Smooth muscle cell (in vitro differentiated cells): ENCODE measurements around the gene MSMO1. TPM values are rescaled to one million over a fixed set of nuclear protein-coding genes. Genes with fewer than 3 reads are reported as not detected.

ENCODE experiments used
- DNase-seq: peaks from one replicate; lab custom pipeline; 2025; ENCODE audit not compliant: unreplicated experiment; lab: John Stamatoyannopoulos, UW
- H2AFZ ChIP-seq: fragments of 200-600 bp; sonication (generic); 2 replicates; pipeline ENCODE4 v1.6.0; 2016; ENCODE audit warnings: antibody characterized with exemption, low read depth, mild to moderate bottlenecking
- H3F3A ChIP-seq: fragments of 200-600 bp; sonication (generic); 2 replicates; pipeline ENCODE4 v1.6.0; 2017; ENCODE audit warnings: antibody characterized with exemption, low read depth
- H3K27ac ChIP-seq: fragments of 200-600 bp; sonication (generic); 2 replicates; pipeline ENCODE4 v1.5.1; 2016; ENCODE audit warnings: low read depth, mild to moderate bottlenecking
- H3K27me3 ChIP-seq: fragments of 200-600 bp; sonication (generic); 2 replicates; pipeline ENCODE4 v1.6.1; 2016; ENCODE audit warnings: low read depth, mild to moderate bottlenecking
- H3K36me3 ChIP-seq: fragments of 200-600 bp; sonication (generic); 2 replicates; pipeline ENCODE4 v1.5.1; 2016; ENCODE audit warnings: low read depth
- H3K4me1 ChIP-seq: fragments of 200-600 bp; sonication (generic); 2 replicates; pipeline ENCODE4 v1.5.1; 2016; ENCODE audit warnings: low read depth
- H3K4me2 ChIP-seq: fragments of 200-600 bp; sonication (generic); 2 replicates; pipeline ENCODE4 v1.6.0; 2016; ENCODE audit warnings: mild to moderate bottlenecking
- H3K4me3 ChIP-seq: fragments of 200-600 bp; sonication (generic); 2 replicates; pipeline ENCODE4 v1.5.1; 2016; ENCODE audit warnings: mild to moderate bottlenecking
- H3K79me2 ChIP-seq: fragments of 200-600 bp; sonication (generic); 2 replicates; pipeline ENCODE4 v1.6.0; 2016; ENCODE audit warnings: low read depth, mild to moderate bottlenecking
- H3K9ac ChIP-seq: fragments of 200-600 bp; sonication (generic); 2 replicates; pipeline ENCODE4 v1.6.0; 2016; ENCODE audit warnings: low read depth
- H3K9me3 ChIP-seq: fragments of 200-600 bp; sonication (generic); replicated peaks from 2 replicates; pipeline ENCODE4 v1.5.1; 2016; ENCODE audit warnings: low read depth
- H4K20me1 ChIP-seq: fragments of 200-600 bp; sonication (generic); 2 replicates; pipeline ENCODE4 v1.6.0; 2016; ENCODE audit warnings: low read depth
- CTCF ChIP-seq: fragments of 200-600 bp; sonication (generic); IDR thresholded peaks from 2 replicates; pipeline ENCODE4 v1.5.1; 2017; ENCODE audit warnings: borderline replicate concordance, mild to moderate bottlenecking, antibody characterized with exemption; ENCODE audit not compliant: insufficient read depth, poor library complexity, severe bottlenecking
- WGBS: methylation state at CpG from one replicate; pipeline ENCODE4 v1.1.7; 2016; ENCODE audit warnings: low lambda C conversion rate; 5-methylcytosine and 5-hydroxymethylcytosine counted together
- polyA plus RNA-seq: library from polyadenylated mRNA; unstranded; fragments of >200 nt; fragmentation: Nextera tagmentation; extraction: Ambion mirVana; gene quantifications from 2 replicates; pipeline ENCODE4 v1.2.1, GENCODE V29; 2016
- total RNA-seq: library from RNA; depleted of rRNA; stranded (reverse); fragments of >200 nt; gene quantifications from 2 replicates; pipeline ENCODE4 v1.2.3, GENCODE V29; 2014

MSMO1 gene
- total and polyA plus RNA-seq, 2 experiments from 2014 or later: 214 to 218 TPM

DNA sequence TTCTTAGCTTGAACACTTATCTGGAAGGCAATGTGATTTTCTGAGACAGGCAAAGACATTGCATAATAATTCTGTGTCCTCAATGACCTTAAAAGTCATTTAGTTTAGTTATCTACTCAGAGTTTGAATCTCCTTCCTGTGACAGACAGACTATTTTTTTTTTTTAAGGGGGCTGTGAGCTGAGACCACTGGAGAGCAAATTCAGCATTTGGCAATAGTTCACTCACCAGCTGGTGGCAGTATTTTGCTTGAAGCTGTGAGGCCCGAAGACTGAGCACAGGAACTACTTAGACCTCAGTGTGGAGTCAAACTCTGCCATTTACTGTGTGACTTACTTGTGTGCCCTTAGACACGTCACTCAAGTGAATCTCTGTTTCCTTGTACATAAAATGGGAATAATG lies 28.4 kb downstream of the MSMO1 start:
- peak; percentile 31 for TF ChIP-seq CTCF

GRCh38 chr4:165359506-165359905 lies 32.0 kb downstream of the MSMO1 start:
- Histone ChIP-seq H3K4me2 (peak overlapping the region; percentile 78), H3K27ac (peak overlapping the region; percentile 85), H3K27me3 (no peaks in the 10 kb centered on the region), H3K9me3 (no peaks in the 10 kb centered on the region), H3K4me3 (no peak overlapping the region), H2AFZ (no peak overlapping the region), H3K4me1 (peaks cover 3% of the 10 kb centered on the region), H4K20me1 (no peaks in the 10 kb centered on the region), H3K36me3 (no peaks in the 10 kb centered on the region), H3K79me2 (no peaks in the 10 kb centered on the region), H3F3A (peaks cover 5% of the 10 kb centered on the region), H3K9ac (peak overlapping the region; percentile 16)
- 53% methylated on average over 2 of the region's 2 CpGs for WGBS
- DNase-seq: no peak
- no peak for TF ChIP-seq CTCF

More for the DNA sequence above, 28.4 kb downstream of the MSMO1 start:
- Histone ChIP-seq H3K27ac (no peak overlapping the region), H2AFZ (no peak overlapping the region), H3K9ac (no peak overlapping the region), H3F3A (peaks cover 5% of the 10 kb centered on the region), H3K4me2 (no peak overlapping the region), H3K4me3 (no peak overlapping the region), H4K20me1 (no peaks in the 10 kb centered on the region), H3K4me1 (peaks cover 3% of the 10 kb centered on the region), H3K36me3 (no peaks in the 10 kb centered on the region), H3K27me3 (no peaks in the 10 kb centered on the region), H3K9me3 (no peaks in the 10 kb centered on the region), H3K79me2 (no peaks in the 10 kb centered on the region)
- no peak for DNase-seq
- 11% methylated on average over 2 of the region's 2 CpGs for WGBS

DNA sequence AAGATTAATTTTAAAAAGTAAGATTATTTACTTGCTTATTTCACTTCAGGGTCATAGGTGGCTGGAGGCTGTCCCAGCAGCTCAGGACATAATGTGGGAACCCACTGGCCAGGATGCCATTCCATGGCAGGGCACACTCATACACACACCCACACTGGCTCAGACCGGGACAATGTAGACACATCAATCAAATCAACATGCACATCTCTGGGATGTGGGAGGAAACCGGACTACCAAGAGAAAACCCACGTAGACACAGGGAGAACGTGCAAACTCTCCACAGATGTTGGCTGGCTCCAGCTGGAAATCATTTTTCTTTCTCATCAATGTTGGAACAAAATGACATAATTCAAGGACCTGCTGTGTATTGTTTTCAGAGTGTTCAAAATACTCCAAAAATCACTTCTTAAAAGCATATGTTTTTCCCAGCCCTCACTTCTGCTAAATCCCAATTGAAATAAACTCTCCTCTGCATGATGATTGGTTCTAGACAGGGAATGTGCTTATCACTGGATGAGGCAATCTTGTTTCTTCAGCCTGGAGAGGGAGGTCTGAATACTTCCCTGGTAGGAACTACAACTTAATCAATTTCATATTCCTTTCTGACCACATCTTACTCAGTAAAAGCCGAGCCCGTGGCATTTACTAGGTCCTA lies 32.7 kb downstream of the MSMO1 start:
- H3K4me1 ChIP-seq: peaks cover 3% of the 10 kb centered on the region
- peak overlapping the region; percentile 78 for H3K4me2 ChIP-seq
- H4K20me1 ChIP-seq: no peaks in the 10 kb centered on the region
- H3K9ac ChIP-seq: peak overlapping the region; percentile 16
- WGBS: 27% methylated on average over 6 of the region's 6 CpGs
- DNase-seq: no peak
- no peaks in the 10 kb centered on the region for H3K36me3 ChIP-seq
- H3K9me3 ChIP-seq: no peaks in the 10 kb centered on the region
- no peak for TF ChIP-seq CTCF
- peak overlapping the region; percentile 85 for H3K27ac ChIP-seq
- H3F3A ChIP-seq: peaks cover 5% of the 10 kb centered on the region
- H2AFZ ChIP-seq: no peak overlapping the region
- H3K79me2 ChIP-seq: no peaks in the 10 kb centered on the region
- H3K27me3 ChIP-seq: no peaks in the 10 kb centered on the region
- peak overlapping the region; percentile 10 for H3K4me3 ChIP-seq
